Loucy (cell line): ENCODE measurements around the gene CENPK.

Experiments used
- EZH2phosphoT487 ChIP-seq: fragments of 200-600 bp; IDR thresholded peaks from 2 replicates; pipeline ENCODE4 v1.6.1; 2018; ENCODE audit warnings: antibody characterized with exemption, mild to moderate bottlenecking, moderate library complexity, borderline replicate concordance
- TF ChIP-seq, protein P1 (sequence below): fragments of 200-600 bp; sonication (generic); conservative IDR thresholded peaks from 2 replicates; pipeline ENCODE4 v1.5.1; 2014; ENCODE audit warnings: mild to moderate bottlenecking, antibody characterized with exemption, low read length

DNA sequence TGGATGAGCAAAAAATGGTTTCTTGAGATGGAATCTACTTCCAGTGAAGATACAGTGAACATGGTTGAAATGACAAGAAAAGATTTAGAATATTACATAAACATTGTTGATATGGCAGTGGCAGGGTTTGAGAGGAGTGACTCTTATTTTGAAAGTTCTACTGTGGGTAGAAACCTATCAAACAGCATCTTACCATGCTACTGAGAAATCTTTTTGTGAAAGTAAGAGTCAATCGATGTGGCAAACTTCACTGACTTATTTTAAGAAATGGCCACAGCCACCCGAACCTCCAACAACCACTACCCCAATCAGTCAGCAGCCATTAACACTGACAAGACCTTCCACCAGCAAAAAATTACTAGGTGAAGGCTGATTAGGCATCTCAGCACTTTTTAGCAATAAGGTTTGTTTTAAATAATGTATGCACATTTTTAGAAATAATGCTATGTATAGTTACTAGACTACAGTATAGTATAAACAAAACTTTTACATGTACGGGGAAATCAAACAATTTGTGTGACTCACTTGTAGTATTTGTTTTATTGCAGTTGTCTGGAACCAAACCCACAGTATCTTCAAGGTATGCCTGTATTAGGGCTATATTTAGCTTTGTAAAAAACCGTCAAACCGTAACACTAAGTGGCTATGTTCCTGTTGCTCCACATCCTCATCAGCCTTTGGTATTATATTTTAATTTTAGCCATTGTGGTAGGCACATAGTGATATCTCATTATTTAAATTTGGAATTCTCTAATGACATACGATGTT is 50.6 kb downstream of the CENPK start:
- TF ChIP-seq, protein P1, sequence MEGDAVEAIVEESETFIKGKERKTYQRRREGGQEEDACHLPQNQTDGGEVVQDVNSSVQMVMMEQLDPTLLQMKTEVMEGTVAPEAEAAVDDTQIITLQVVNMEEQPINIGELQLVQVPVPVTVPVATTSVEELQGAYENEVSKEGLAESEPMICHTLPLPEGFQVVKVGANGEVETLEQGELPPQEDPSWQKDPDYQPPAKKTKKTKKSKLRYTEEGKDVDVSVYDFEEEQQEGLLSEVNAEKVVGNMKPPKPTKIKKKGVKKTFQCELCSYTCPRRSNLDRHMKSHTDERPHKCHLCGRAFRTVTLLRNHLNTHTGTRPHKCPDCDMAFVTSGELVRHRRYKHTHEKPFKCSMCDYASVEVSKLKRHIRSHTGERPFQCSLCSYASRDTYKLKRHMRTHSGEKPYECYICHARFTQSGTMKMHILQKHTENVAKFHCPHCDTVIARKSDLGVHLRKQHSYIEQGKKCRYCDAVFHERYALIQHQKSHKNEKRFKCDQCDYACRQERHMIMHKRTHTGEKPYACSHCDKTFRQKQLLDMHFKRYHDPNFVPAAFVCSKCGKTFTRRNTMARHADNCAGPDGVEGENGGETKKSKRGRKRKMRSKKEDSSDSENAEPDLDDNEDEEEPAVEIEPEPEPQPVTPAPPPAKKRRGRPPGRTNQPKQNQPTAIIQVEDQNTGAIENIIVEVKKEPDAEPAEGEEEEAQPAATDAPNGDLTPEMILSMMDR, result no peak
- no peak for TF ChIP-seq EZH2phosphoT487
